Small intestine (tissue), 7 donors: Measurements from ENCODE around the gene TTLL13. TPM values are rescaled to one million over a fixed set of nuclear protein-coding genes. Genes with fewer than 3 reads are reported as not detected.
"Not testable (repeated sequence)": the region's sequence is repeated elsewhere in the genome, so short reads cannot be mapped to it uniquely, and the experiment has no call there.

Experiments used
- DNase-seq, 2 donors: peaks; one replicate each; pipeline versions ENCODE4 v3.0.0 to v3.0.0-alpha.2; 2013
- FAIRE-seq: peaks from 2 replicates; lab custom pipeline; 2012; peaks lifted over from hg19 to GRCh38; lab: Jason Lieb, UNC
- H3K27ac ChIP-seq, 3 donors: one replicate each; pipeline ENCODE4 v1.5.1; 2013; ENCODE audit warnings: low read length in 2 of 3, mild to moderate bottlenecking in 2 of 3, control low read depth in 1 of 3, inconsistent platforms in 1 of 3, low read depth in 1 of 3, moderate library complexity in 1 of 3
- H3K27me3 ChIP-seq, 3 donors: one replicate each; pipeline ENCODE4 v1.6.1; 2013; ENCODE audit warnings: low read length in 3 of 3, inconsistent platforms in 1 of 3; ENCODE audit not compliant: control insufficient read depth in 3 of 3, insufficient read depth in 3 of 3
- H3K36me3 ChIP-seq, 3 donors: one replicate each; pipeline ENCODE4 v1.6.1; 2013; ENCODE audit warnings: low read length in 3 of 3, inconsistent platforms in 1 of 3, low read depth in 1 of 3, mild to moderate bottlenecking in 1 of 3, moderate library complexity in 1 of 3; ENCODE audit not compliant: control insufficient read depth in 3 of 3, insufficient read depth in 2 of 3
- H3K4me1 ChIP-seq, 3 donors: one replicate each; pipeline ENCODE4 v1.6.1; 2013; ENCODE audit warnings: low read length in 2 of 3, inconsistent platforms in 1 of 3, low read depth in 1 of 3, mild to moderate bottlenecking in 1 of 3, moderate library complexity in 1 of 3; ENCODE audit not compliant: control insufficient read depth in 3 of 3, insufficient read depth in 2 of 3
- H3K4me3 ChIP-seq, 3 donors: one replicate each; pipeline ENCODE4 v1.5.1; 2013; ENCODE audit warnings: low read length in 3 of 3, control low read depth in 1 of 3, inconsistent platforms in 1 of 3, low read depth in 1 of 3, mild to moderate bottlenecking in 1 of 3, moderate library complexity in 1 of 3
- H3K9me3 ChIP-seq, 2 donors: one replicate each; pipeline ENCODE4 v1.6.1; 2013; ENCODE audit warnings: low read depth in 1 of 2, low read length in 1 of 2; ENCODE audit not compliant: control insufficient read depth in 2 of 2, insufficient read depth in 1 of 2
- WGBS, 3 donors: extraction: QIAGEN DNeasy Blood & Tissue Kit; methylation state at CpG; one replicate each; pipeline ENCODE4 v1.1.7; 2013; 5-methylcytosine and 5-hydroxymethylcytosine counted together
- polyA plus RNA-seq, 4 donors: library from polyadenylated mRNA; stranded (reverse) in 3 of 4; unstranded in 1 of 4; fragments of 200-250 nt in 3 of 4; fragments of 120-200 nt in 1 of 4; gene quantifications; one replicate each; pipeline versions ENCODE4 v1.2.1 to v1.2.3, GENCODE V29; 2013
- donor health status: healthy with polysubstance abuse.
- donor health status: control.
- donor health status: control.
- donor health status: Bipolar disorder and iron deficiency.
- donor health status: healthy.

The TTLL13 gene
- polyA plus RNA-seq, 4 donors = 0.07 to 0.45 (median 0.27) TPM; not detected in 1

GRCh38 chr15:90239371-90239770, 10.0 kb upstream of the TTLL13 start:
- Histone ChIP-seq H3K36me3 (peaks cover 0 to 47% (median 11%) of the 10 kb centered on the region in 3 donors), H3K4me1 (peaks cover 0 to 7% (median 4%) of the 10 kb centered on the region in 3 donors), H3K4me3 (no peak overlapping the region), H3K27me3 (no peaks in the 10 kb centered on the region), H3K27ac (no peak overlapping the region), H3K9me3 (no peaks in the 10 kb centered on the region)
- DNase-seq (no peak), FAIRE-seq (no peak)
- 79 to 84% (median 81%) methylated on average over 3 of the region's 3 CpGs for WGBS, 3 donors

GRCh38 chr15:90240856-90241255, 8.5 kb upstream of the TTLL13 start:
- Histone ChIP-seq H3K4me3 (no peak overlapping the region), H3K36me3 (peaks cover 0 to 46% (median 11%) of the 10 kb centered on the region in 3 donors), H3K4me1 (no peaks in the 10 kb centered on the region), H3K27me3 (no peaks in the 10 kb centered on the region), H3K27ac (no peak overlapping the region), H3K9me3 (no peaks in the 10 kb centered on the region)
- FAIRE-seq (no peak), DNase-seq (no peak)
- WGBS, 3 donors = 82 to 90% (median 89%) methylated on average over 8 of the region's 8 CpGs

GRCh38 chr15:90241343-90242192, 7.8 kb upstream of the TTLL13 start:
- Histone ChIP-seq H3K9me3 (no peaks in the 10 kb centered on the region), H3K4me1 (no peaks in the 10 kb centered on the region), H3K4me3 (no peak overlapping the region), H3K27ac (no peak overlapping the region), H3K36me3 (peaks cover 0 to 42% (median 9%) of the 10 kb centered on the region in 3 donors), H3K27me3 (no peaks in the 10 kb centered on the region)
- DNase-seq = no peak
- FAIRE-seq = no peak
- WGBS, 3 donors = 84 to 87% (median 86%) methylated on average over 22 of the region's 22 CpGs

- no peak overlapping the region for H3K27ac ChIP-seq
- 73 to 81% (median 75%) methylated on average over 10 of the region's 10 CpGs for whole genome bisulfite sequencing, 3 donors
- DNase-seq (no peak), FAIRE-seq (no peak)
- no peaks in the 10 kb centered on the region for H3K27me3 ChIP-seq
- peaks cover 0 to 30% (median 7%) of the 10 kb centered on the region in 3 donors for H3K36me3 ChIP-seq
- H3K9me3 ChIP-seq = no peaks in the 10 kb centered on the region
- no peak overlapping the region for H3K4me3 ChIP-seq
- peaks cover 0 to 6% (median 0%) of the 10 kb centered on the region in 3 donors for H3K4me1 ChIP-seq
Observed at GRCh38 chr15:90243943-90244639, 5.3 kb upstream of the TTLL13 start.

GRCh38 chr15:90248789-90249202, 560 bp upstream of the TTLL13 start:
- 63 to 74% (median 72%) methylated on average over 6 of the region's 6 CpGs for WGBS, 3 donors
- Histone ChIP-seq H3K4me3 (peak overlapping the region in 1 of 3 donors; percentile 88), H3K9me3 (no peaks in the 10 kb centered on the region), H3K36me3 (no peaks in the 10 kb centered on the region), H3K27ac (peak overlapping the region; percentile 5 to 66 (median 25)), H3K4me1 (peaks cover 0 to 7% (median 0%) of the 10 kb centered on the region in 3 donors), H3K27me3 (no peaks in the 10 kb centered on the region)
- DNase-seq = no peak
- FAIRE-seq = no peak

- Histone ChIP-seq H3K9me3 (no peaks in the 10 kb centered on the region), H3K27ac (no peak overlapping the region), H3K36me3 (peaks cover 0 to 1% (median 0%) of the 10 kb centered on the region in 3 donors), H3K4me1 (no peaks in the 10 kb centered on the region), H3K27me3 (no peaks in the 10 kb centered on the region), H3K4me3 (no peak overlapping the region)
- FAIRE-seq = no peak
- no peak for DNase-seq
- WGBS, 3 donors = 89 to 95% (median 94%) methylated on average over 7 of the region's 7 CpGs
Observed at GRCh38 chr15:90257776-90258175, 8.4 kb downstream of the TTLL13 start.

- WGBS, 3 donors = 74 to 82% (median 78%) methylated on average over 5 of the region's 5 CpGs
- Histone ChIP-seq H3K4me3 (no peak overlapping the region), H3K27me3 (no peaks in the 10 kb centered on the region), H3K9me3 (no peaks in the 10 kb centered on the region), H3K4me1 (peaks cover 0 to 9% (median 0%) of the 10 kb centered on the region in 3 donors), H3K27ac (no peak overlapping the region), H3K36me3 (peaks cover 0 to 3% (median 0%) of the 10 kb centered on the region in 3 donors)
- no peak for FAIRE-seq
- DNase-seq = no peak
Observed at GRCh38 chr15:90259524-90259923, 10.2 kb downstream of the TTLL13 start.

GRCh38 chr15:90260731-90261130, 11.4 kb downstream of the TTLL13 start:
- not testable (repeated sequence) for H3K4me3 ChIP-seq, H3K36me3 ChIP-seq, H3K9me3 ChIP-seq, H3K27ac ChIP-seq, FAIRE-seq, H3K27me3 ChIP-seq, DNase-seq
- whole genome bisulfite sequencing, 3 donors = 88 to 94% (median 89%) methylated on average over 3 to 6 of the region's 6 CpGs
- H3K4me1 ChIP-seq = peaks cover 0 to 12% (median 0%) of the 10 kb centered on the region in 3 donors
